IPS-15b (cell line): ENCODE measurements around the gene ZNF827.

Experiments used
- H3K27me3 ChIP-seq: one replicate; pipeline ENCODE4 v1.6.1; 2013; ENCODE audit warnings: low read length; ENCODE audit not compliant: control insufficient read depth, insufficient read depth
- H3K36me3 ChIP-seq: one replicate; pipeline ENCODE4 v1.6.1; 2013; ENCODE audit warnings: low read length; ENCODE audit not compliant: control insufficient read depth, insufficient read depth
- H3K4me1 ChIP-seq: one replicate; pipeline ENCODE4 v1.6.1; 2013; ENCODE audit warnings: mild to moderate bottlenecking, low read length; ENCODE audit not compliant: control insufficient read depth, insufficient read depth
- H3K4me3 ChIP-seq: one replicate; pipeline ENCODE4 v1.5.1; 2013; ENCODE audit warnings: low read depth, low read length
- H3K9ac ChIP-seq: one replicate; pipeline ENCODE4 v1.6.1; 2013; ENCODE audit warnings: low read depth, mild to moderate bottlenecking, low read length
- H3K9me3 ChIP-seq: one replicate; pipeline ENCODE4 v1.6.1; 2013; ENCODE audit warnings: mild to moderate bottlenecking, low read length; ENCODE audit not compliant: control insufficient read depth, insufficient read depth

The ZNF827 gene

DNA sequence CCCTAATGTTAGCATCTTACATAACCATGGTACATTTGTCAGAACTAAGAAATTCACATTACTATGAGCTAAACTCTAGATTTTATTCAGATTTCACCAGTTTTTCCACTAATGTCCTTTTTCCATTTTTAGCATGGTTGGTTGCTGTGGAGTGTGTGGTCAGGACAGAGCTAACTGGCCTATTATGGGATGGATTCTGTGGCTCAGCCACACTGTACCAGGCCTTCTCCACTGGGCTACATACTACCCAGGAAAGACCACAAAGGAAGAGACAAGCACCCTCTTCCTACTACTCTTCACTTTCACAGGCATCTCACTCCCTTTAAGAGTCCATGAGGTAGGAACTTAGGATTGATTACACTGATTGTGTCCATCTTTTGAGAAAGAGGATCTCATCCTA, 67.4 kb downstream of the ZNF827 start:
- no peak overlapping the region for H3K4me3 ChIP-seq
- H3K4me1 ChIP-seq = no peaks in the 10 kb centered on the region
- no peaks in the 10 kb centered on the region for H3K27me3 ChIP-seq
- H3K9ac ChIP-seq = no peak overlapping the region
- peaks cover 4% of the 10 kb centered on the region for H3K36me3 ChIP-seq
- H3K9me3 ChIP-seq = no peaks in the 10 kb centered on the region

DNA sequence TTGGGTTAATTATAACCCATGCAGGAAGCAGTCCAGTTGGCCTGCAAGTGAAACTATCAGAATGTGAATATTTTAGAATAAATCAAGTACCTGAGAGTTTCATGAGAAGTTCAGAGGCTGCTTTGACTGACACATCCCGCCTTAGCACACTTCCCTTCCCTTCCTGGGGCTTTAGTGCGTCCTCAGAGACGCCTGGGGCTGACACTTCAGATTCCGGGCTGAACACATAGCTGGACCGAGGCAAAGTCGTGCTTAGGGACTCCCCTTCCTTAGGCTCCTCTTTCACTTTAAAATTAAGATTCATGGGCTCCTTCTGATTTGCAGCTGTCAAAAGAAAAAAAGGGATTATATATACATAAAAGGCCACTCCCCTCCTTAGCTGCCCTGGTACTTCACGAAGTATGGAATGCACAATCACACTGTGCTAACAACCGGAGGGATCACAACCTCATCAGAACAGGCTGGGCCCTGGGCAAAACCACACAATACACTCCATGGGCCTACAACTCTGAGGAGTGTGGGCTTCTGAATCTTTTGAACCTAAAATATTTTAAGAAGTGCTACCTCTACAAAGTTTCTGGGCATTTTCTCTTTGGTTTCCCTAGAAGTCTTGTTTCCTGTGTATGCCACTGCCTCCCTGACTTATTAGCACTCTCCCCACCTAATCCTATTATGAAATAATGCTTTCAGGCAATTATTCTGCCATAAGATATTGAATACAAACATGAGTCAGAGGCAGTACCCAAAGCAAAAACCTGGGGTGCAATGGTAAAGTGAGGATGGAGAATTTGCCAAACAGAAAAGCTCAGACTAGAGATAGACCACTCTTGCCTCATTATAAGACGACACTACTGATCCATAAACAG, 68.2 kb downstream of the ZNF827 start:
- H3K9me3 ChIP-seq = no peaks in the 10 kb centered on the region
- no peak overlapping the region for H3K9ac ChIP-seq
- peaks cover 5% of the 10 kb centered on the region for H3K4me1 ChIP-seq
- H3K4me3 ChIP-seq = no peak overlapping the region
- H3K36me3 ChIP-seq = peaks cover 2% of the 10 kb centered on the region
- H3K27me3 ChIP-seq = no peaks in the 10 kb centered on the region

DNA sequence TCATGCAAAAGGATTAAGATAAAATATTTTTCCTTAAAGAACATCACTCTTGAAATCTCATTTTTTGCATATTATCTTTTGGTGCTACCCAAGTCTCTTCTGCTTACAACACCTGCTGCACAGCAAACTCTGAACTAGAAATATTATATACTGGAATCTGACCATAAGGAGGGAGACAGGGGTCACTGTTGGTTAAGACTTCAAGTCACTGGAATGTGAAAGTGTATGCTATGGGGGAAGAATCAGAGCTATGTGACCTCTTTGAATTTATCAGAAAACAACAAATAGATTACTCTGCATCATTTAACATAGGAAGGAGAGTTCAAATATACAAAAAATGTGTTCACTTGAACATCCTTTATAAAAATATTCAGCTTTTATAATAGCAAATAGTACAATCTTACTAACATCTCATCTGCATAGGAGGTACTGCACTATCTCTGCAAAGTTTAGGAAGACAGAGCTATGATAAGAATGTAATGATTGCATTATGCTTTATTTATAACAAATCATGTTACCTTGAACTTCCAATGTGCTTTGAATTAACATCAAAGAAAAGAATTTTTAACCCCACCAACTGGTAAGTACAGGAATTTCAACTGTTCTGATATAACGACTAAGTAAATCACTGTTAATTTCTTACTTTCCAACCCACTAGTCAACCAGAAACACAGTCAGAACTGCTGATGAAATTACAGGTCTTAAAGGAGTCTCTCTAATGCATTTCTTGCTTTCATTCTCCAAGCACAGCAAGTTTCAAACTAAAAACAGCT, 69.8 kb downstream of the ZNF827 start:
- H3K36me3 ChIP-seq = no peaks in the 10 kb centered on the region
- no peak overlapping the region for H3K9ac ChIP-seq
- H3K27me3 ChIP-seq = no peaks in the 10 kb centered on the region
- no peaks in the 10 kb centered on the region for H3K9me3 ChIP-seq
- H3K4me3 ChIP-seq = no peak overlapping the region
- H3K4me1 ChIP-seq = peaks cover 5% of the 10 kb centered on the region

DNA sequence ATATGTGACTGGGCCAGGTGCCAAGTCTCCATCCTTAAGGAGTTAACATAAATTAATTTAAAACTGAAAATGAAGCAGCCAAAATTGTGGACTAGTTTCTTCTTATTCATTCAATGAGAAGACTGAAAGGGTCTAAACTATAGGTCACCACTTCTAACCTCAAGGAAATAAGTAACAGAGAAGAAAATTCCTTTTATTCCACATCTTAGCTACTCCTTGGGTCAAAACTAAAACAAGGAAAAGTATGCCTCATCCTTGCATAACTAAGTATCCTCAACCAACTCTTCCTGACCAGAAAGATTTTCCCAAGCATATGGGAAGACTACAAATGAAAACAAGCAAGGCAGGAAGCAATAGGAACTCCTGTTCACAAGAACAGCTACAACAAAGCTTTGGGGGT, 71.2 kb downstream of the ZNF827 start:
- H3K36me3 ChIP-seq = no peaks in the 10 kb centered on the region
- no peaks in the 10 kb centered on the region for H3K27me3 ChIP-seq
- no peak overlapping the region for H3K4me3 ChIP-seq
- H3K4me1 ChIP-seq = peaks cover 6% of the 10 kb centered on the region
- no peaks in the 10 kb centered on the region for H3K9me3 ChIP-seq
- no peak overlapping the region for H3K9ac ChIP-seq

DNA sequence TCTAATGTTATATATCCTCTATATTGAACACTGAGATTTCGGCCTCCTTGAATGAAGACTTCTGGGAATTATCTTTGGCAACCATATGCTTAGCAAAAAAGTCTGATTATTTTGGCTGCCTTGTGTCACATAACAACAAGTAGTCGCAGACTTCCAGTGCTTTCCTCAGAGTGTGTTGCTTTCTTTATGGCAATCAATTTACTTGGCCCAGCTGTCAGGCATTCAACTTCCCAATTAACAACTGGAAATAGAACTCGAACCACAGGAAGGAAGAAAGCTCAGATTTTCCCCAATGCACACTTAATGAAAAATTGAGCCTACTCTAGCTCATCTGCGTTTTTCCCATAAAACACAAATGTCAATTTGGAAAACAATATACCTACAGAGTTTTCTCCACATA, 71.6 kb downstream of the ZNF827 start:
- no peak overlapping the region for H3K9ac ChIP-seq
- H3K9me3 ChIP-seq = no peaks in the 10 kb centered on the region
- H3K4me1 ChIP-seq = peaks cover 10% of the 10 kb centered on the region
- H3K27me3 ChIP-seq = no peaks in the 10 kb centered on the region
- no peak overlapping the region for H3K4me3 ChIP-seq
- no peaks in the 10 kb centered on the region for H3K36me3 ChIP-seq

DNA sequence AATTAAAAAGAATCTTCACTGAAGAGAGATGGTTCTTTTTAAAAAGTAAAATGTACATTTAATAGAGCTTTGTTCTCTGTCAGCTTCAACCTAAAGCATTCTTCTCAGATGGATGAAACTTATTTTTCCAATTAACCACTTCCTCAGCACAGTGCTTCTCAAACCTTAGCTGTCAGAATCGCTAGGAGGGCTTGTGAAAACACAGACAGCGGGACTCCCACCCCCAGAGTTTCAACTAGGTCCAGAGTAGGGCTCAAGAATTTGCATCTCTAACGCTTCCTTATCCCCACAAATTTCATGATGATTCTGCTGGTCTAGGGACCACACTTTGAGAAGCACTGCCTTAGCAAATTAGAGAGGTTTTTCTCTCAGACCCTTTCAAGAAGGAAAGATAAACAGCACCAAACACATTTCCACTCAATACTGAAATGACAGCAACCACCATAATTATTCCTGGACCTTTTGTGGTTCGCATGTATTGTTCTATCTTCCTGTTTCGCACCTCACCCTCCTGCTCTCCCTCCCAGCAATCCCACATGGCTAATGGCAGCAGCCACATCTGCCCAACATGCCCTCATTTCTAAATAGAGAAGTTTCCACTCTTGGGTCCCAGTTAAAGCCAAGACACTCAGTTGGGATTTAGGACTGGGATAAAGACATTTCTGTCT, 73.2 kb downstream of the ZNF827 start:
- Histone ChIP-seq H3K9me3 (no peaks in the 10 kb centered on the region), H3K36me3 (no peaks in the 10 kb centered on the region), H3K4me1 (peaks cover 14% of the 10 kb centered on the region), H3K4me3 (no peak overlapping the region), H3K9ac (no peak overlapping the region), H3K27me3 (no peaks in the 10 kb centered on the region)

DNA sequence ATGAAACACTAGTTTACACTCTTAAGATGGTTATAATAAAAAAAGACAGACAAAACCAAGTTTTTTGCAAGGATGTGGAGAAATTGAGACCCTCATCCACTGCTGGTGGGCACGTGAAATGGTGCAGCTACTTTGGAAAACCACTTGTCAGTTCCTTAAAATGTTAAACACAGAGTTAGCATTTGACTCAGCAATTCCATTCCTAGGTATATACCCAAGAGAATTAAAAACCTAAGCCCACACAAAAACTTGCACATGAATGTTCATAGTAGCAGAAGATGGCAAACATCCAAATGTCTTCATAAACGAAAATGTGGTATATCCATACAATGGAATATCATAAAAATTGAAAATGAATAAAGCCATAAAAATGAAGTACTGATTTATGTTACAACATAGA, 75.4 kb downstream of the ZNF827 start:
- H3K9ac ChIP-seq = no peak overlapping the region
- H3K36me3 ChIP-seq = no peaks in the 10 kb centered on the region
- H3K27me3 ChIP-seq = no peaks in the 10 kb centered on the region
- H3K4me3 ChIP-seq = no peak overlapping the region
- H3K9me3 ChIP-seq = no peaks in the 10 kb centered on the region
- H3K4me1 ChIP-seq = peaks cover 14% of the 10 kb centered on the region

DNA sequence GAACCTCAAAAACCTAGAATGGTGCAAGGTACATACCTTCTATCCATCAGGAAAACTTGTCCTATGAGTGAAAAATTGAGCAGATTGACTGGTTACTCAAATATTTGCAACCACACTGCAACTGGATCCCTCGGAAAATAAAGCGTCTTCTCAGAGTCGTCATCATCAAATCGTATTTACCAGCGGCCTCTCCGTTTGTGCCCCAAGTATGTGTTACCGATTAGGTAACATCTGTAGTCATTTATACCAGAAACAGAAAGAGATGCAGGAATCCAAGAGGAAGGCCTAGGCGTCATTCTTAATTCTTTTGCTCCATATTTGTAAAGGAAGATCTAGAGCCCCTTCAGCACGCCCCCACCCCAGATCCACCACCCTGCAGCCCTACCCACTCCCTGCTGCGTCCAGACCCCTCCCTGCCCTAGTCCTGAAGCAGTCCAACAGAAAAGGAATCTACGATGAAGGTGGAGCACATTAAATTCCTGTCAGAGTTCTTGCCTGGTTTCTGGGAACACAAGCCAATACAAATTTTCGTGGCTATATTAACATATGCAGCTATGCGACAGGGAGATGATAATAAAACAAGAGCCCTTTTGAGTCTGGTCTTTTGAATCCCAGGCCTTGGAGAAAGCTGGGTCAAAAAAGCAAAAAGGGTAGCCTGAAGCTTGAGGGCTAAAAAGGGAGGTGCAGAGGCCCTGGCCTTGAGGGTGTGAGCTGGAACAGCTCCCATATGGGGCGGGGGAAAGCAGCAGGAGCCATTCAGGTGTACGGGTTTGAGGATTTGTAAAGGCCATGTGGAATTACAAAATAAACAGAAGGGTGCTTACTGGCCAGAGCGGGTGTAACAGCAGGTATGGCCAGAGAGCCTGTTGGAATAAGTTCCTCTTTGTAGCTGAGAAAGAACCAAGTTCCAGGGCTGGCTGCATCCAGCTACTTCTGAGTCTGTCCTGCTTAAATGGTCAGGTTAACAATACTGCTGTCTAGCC, 77.0 kb downstream of the ZNF827 start:
- Histone ChIP-seq H3K9ac (no peak overlapping the region), H3K27me3 (no peaks in the 10 kb centered on the region), H3K4me1 (peaks cover 14% of the 10 kb centered on the region), H3K9me3 (no peaks in the 10 kb centered on the region), H3K4me3 (no peak overlapping the region), H3K36me3 (no peaks in the 10 kb centered on the region)

DNA sequence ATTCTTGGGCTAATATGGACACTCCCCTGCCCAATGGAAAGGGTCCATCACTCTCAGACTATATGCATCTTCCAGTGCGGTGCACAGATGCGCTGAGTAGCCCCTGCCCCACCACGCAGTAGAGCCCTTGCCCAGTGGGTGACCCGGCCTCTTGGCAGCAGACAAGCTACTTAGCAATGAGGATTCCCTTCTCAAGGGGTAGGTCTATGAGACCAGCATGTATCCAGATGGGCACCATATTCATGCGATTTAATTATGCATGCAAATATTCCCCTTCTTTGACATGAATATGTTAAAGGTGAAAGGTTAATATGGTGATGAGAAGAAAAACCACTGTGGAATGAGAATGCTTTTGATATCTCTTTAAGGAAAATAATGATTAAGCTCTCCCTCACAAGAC, 77.7 kb downstream of the ZNF827 start:
- Histone ChIP-seq H3K9me3 (no peaks in the 10 kb centered on the region), H3K4me1 (peaks cover 13% of the 10 kb centered on the region), H3K9ac (no peak overlapping the region), H3K36me3 (no peaks in the 10 kb centered on the region), H3K4me3 (no peak overlapping the region), H3K27me3 (no peaks in the 10 kb centered on the region)

DNA sequence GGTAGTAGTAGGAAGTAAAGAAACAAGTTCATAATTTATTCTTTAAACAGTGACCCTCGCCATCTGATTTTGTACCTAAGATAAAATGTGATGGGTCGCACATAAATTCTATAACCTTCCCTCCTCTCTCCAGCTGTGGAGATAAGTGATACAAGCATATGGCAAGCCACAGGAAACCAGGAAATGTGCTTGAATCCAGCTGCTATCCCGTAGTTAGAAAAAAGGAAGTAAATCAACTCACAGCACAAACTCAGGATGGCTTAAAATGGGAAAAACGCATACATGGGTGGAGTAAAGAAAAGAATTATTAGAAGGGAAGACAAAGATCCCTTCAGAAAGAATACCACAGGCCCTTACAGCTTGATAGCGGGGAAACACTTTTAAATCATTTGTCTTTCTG, 78.2 kb downstream of the ZNF827 start:
- H3K4me3 ChIP-seq = no peak overlapping the region
- no peaks in the 10 kb centered on the region for H3K36me3 ChIP-seq
- H3K9me3 ChIP-seq = no peaks in the 10 kb centered on the region
- peaks cover 8% of the 10 kb centered on the region for H3K4me1 ChIP-seq
- H3K27me3 ChIP-seq = no peaks in the 10 kb centered on the region
- H3K9ac ChIP-seq = no peak overlapping the region

DNA sequence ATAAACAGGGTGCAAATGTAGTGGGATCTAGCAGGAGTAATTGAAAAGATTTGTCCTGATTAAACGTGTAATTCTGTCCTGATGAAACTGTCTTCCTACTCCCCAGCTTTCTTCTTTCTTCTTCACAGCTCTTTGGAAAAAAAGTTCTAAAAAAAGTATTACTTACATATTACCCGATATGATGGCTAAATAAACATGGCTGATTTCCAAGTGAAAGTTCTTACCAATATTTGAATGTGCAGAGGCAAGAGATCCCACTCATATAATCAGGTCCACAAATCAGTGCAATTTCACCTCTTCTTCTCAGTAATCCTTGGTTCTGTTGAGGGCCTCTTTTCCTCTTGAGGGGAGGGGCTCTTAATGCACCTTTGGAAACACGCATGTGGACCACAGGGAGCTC, 78.7 kb downstream of the ZNF827 start:
- H3K4me3 ChIP-seq = no peak overlapping the region
- H3K9ac ChIP-seq = no peak overlapping the region
- H3K9me3 ChIP-seq = no peaks in the 10 kb centered on the region
- H3K27me3 ChIP-seq = no peaks in the 10 kb centered on the region
- peaks cover 8% of the 10 kb centered on the region for H3K4me1 ChIP-seq
- H3K36me3 ChIP-seq = no peaks in the 10 kb centered on the region
